CD4-positive, alpha-beta T cell treated with Interleukin-6 at 100 ng/mL for 8 hours (primary cell): ENCODE measurements around the gene AHRR.
"Not testable (repeated sequence)": the region's sequence is repeated elsewhere in the genome, so short reads cannot be mapped to it uniquely, and the experiment has no call there.

Source experiments
- DNase-seq: peaks from one replicate; pipeline ENCODE4 v3.0.0-alpha.2; 2020; ENCODE audit warnings: mixed read lengths, low spot score

The AHRR gene

DNA sequence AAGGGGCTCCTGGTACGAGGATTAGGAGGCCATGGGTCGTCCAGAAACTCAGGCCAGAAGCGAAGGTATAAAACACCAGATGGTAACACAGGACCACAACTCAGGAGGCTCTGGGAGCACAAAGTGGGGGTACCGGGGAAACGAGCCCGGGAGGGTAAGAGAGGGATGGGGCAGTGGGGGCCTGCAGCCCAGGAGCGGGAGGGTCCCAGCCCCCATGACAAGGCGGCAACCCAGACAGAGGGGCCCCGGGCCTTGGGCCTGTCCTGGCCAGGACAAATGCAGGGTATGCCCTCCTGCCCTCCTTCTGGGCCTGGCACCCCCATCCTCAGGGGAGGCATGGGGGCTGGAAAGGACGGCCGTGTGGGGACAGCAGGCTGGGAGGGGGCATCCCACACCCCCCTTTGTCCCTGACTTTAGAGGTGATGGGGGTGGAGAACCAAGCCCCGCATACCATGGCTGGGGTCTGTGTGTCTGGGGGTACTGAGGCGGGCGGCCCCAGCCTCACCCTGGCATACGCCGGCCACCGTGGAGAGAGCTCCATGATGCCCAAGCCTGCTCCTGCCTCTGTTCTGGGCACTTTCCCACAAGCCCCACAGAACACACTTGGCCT is 74.5 kb downstream of the AHRR start:
- no peak for DNase-seq

DNA sequence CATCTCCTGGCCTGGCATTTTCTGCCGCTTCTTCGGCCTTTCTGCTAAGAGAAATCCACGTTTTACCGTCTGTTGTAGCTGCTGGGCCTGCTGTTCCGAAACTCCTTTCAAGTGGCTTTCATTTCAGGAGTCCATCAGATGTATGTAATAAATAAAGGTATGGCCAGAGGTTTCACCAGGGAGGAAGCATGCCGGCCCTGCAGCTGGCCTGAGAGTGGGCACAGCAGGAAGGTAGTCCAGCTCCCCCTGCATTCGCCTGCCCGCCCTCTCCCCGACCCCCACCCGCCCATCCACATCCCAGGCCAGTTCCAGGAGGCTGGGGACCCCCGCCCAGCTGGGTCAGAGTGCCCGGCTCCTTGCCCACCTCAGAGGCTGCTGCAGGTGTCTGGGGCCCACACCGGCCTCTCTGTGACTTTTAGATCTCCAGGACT is 75.0 kb downstream of the AHRR start:
- DNase-seq = no peak

DNA sequence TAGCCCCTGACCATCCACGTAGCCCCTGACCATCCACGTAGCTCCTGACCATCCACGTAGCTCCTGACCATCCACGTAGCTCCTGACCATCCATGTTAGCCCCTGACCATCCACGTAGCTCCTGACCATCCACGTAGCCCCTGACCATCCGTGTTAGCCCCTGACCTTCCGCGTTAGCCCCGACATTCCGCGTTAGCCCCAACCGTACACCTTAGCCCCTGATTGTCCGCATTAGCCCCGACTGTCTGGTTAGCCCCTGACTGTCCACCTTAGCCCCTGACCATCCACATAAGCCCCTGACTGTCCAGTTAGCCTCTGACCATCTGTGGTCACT is 76.6 kb downstream of the AHRR start:
- not testable (repeated sequence) for DNase-seq

DNA sequence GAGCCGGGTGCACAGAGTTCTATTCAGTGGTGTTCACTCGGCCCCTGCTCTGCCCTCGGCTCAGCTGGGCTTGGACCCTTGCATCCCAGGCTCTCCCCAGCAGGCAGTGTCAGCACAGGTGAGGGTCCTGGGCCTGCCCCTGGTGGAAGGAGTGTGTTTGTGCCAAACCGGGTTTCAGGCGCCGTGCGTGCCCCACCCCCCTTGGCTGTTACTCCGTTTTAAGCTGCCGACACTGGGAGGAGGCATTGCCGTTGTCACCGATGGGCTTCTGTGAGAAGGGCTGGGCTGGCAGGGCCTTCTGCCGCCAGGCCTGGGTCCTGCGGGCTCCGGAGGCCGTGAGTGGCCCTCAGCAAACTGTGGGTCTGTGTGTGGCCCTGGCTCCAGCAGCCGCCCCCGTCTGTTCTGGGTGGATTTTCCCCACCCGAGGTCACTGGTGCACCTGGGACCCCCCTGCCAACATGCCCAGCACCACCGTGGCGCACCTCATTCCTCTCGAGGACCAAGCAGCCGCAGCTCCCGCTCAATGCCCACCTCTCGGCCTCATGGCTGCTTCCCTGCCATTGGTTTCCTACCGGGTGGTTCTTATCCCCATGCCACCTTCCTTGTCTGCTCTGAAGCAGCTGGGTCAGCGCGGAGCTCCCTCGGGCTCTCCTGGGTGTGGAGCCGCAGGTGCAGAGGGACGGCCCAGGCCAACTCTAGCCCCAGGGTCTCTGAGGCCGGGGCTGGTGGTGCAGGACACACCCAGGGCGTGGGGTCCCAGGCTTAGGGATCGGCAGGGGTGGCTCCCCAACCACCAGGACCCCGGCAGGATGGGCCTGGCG is 77.2 kb downstream of the AHRR start:
- DNase-seq = no peak

DNA sequence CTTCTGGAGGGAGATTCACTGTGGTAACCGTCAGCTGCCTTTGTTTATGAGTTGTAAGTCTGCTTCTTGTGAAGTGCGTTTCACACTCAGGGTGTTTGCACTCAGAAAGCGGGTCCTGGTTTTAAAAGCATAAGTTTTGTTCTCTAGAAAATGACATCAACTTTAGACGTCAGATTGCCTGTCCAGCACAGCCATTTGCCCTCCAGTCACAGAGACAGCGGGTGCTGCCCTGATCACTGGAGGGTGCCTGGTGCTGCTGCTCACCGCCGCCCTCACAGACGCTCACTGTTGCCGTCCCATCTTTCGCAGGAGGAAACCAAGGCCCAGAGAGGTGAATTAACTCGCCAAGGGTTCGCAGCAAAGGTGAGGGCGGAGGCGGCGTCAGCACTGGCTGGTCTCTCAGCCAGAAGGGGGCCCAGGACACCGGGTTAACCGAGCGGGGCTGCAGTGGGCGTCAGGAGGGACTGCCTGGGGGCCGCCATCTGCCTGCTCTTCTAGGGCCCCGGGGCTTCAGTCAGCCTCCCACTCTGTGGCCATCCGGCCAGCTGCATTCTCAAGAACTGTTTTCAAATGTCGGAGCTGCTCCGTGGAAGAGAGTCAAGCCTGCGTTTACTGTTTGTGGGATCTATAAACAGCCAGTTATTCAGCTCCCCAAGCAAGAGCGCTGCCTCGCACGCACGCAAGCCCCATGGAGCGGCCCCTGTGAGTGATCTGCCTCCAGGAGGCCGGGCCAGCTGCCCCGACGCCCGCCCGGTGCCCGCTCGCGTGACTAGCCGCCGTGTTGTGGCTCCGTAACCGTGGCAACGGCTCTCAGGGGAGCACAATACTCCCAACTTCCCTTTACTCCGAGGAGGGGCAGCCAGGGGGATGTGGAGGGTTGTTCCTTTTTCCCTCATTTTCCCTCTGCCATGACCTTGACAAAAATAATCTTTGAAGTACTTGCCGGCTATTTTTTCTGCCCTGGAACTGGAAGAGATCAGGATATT is 78.1 kb downstream of the AHRR start:
- DNase-seq = peak; percentile 25

DNA sequence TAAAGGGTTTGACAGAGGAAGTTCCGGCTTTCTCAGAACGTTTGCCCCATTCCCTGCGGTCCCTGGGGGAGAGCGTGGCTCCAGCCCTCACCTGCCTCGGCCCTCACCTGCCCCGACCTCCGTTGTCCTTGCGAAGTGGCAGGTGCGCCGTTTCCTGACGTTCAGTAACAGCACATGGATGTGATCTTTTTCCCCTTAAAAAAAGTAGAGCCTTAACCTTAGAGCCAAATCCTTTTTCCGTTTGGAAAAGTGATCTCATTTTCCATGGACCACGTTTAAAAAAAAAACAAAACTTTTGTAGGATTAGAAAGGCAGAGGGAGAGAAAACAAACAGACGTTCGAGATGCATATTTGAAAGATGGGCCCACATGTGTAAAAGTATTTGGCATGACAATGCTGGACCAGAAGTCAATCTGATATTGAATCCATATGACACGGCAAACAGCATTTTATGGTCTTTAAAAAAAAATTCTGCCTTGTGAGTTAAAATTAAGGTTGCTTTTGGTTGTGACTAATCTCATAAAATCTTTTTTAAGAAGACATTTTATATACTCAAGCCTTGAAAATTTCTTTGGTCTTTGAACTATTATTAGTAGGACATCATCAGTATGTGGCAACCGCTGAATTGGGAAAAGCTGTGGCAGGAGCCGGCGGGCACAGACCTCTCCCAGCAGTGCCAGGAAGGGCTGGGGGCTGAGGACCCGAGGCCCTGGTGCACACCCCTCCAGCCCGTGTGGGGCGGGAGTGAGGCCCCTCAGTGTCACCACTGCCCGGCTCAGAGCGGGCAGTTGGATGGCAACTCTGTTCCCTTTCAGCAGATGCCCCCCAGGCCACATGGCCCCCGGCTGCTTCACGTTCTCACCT is 79.0 kb downstream of the AHRR start:
- DNase-seq = no peak

DNA sequence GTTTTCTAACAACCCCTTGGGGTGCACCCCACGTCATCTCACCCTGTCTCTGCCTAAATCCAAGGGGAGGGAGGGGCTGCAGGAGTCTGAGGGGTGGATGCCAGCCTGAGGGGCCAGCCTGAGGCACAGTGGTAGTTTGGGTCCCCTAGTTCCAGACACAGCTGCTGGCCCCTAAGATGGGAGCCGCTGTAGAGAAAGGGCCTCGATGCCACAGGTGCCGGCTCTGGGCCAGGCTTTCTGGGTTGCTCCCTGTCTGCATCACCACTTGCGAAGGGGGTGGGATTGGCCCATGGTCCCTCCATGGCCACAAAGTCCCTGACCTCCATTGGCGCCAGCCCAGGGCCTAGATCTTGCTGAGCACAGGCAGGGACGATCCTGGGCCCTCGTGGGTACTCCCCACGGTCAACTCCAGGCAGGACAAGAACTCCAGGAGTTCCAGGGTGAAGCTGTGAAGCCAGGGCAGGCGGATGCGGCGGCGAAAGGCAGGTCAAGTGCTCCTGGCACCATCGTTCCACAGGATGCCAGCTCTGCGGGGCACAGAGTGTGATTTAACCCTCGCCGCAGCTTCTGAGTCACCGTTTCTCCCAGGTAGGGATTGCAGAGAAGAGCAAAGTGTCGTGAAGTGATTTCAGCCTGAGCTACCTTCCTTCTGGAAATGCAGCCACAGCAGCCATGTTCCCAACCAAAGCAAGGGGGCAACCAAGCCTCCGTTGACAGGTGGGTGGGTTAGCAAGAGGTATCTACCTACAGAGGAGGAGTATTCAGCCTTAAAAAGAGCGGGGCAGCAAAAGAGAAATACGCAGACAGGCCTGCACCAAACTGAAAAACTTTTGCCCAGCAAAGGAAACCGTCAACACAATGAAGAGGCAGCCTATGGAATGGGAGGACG is 79.9 kb downstream of the AHRR start:
- no peak for DNase-seq

DNA sequence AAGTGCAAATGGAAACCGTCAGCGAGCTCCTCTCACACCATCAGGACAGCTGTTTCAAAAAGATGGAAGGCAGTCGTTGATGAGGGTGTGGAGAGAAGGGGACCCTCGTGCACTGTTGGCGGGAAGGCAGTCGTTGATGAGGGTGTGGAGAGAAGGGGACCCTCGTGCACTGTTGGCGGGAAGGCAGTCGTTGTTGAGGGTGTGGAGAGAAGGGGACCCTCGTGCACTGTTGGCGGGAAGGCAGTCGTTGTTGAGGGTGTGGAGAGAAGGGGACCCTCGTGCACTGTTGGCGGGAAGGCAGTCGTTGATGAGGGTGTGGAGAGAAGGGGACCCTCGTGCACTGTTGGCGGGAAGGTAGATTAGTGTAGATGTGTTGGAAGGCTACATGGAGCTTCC is 80.7 kb downstream of the AHRR start:
- not testable (repeated sequence) for DNase-seq

DNA sequence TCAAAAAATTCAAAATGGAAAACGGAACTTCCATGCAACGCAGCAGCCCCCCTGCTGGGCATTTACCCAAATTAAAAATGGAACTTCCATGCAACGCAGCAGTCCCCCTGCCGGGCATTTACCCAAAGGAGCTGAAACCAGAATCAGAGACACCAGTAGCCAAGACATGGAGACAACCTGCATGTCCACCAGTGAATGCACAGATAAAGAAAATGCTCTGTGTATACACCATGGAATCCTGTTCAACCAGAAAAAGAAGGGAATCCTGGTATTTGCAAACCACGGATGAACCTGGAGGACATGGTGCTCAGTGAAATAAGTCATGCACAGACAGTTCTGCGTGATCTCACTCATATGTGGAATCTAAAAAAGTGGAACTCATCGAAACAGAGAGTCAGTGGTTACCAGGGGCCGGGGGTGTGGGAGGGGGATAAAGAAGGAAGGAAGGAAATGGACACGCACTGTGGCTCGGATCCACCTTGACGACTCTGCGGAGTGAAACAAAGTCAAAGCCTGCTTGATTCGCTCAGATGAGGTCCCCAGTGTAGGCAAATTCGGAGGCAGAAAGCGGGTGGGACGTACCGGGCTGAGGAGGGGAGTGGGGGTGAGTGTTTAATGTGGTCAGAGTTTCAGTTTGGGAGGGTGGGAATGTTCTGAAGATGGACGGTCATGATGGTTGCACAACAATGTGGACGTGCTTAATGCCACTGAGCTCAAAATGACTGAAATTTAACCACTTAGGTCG is 81.3 kb downstream of the AHRR start:
- no peak for DNase-seq

DNA sequence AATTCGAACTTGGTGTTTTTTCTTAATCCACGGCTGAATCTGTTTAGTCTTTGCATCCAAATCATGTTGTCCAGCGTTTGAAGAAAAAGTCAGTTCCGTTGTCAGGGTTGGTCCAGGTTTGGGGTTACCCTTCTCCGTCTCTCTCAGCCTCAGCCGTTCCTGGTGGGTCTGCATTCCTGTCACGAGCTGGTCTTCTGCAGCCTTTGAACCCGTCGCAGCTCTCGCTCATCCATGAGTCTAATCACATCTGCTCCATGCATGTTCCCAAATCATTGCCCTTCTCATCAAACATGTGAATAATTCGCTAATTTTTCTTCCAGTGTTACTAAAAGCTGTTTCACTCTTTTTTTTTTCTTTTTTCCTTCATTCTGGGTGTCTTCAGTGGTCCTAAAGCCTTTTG is 82.5 kb downstream of the AHRR start:
- no peak for DNase-seq

DNA sequence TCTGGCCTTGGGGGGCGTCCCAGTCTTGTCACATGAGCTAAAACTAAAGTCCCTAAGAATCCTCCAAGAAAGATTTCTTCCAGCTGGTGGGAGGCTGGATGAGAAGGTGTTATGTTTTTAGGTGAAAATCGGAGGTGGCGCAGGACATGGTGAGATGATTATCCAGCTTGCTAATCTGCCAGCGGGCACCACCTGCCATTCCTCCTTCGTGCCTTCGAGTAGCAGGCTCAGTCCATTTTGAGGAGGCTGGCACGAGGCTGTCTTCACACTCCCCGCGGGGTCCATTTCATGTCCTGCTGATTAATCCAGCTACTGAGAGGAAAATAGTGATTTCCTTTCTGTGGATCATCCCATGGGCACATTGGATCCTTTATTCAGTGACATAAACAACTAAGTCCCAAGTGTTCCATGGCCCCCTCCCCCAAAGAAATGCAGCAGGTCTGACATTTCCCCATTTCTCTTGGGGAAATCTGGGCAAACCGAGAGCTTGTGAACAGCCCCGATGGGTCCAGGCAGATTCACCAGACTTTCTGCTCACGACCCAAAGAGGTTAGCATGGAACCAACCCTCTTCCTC is 83.2 kb downstream of the AHRR start:
- DNase-seq = no peak

DNA sequence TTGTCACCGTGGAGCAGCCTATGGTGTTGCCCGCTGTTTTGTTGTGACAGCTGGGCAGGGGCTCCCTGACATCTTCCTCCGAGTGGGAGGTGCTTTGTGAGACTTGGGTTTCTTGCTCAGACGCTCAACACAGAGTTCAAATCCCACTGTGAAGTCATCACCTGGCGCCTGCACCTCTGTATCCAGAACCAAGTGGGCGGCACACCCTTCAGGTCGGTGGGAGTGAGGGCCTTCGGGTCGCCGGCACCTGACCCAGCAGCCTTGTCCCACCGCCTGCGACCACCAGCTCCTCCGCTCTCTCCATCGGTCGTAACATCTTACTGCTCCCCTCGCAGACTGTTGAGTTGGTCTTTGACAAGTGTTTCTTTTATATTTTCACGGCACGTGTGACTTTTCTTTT is 83.9 kb downstream of the AHRR start:
- no peak for DNase-seq

DNA sequence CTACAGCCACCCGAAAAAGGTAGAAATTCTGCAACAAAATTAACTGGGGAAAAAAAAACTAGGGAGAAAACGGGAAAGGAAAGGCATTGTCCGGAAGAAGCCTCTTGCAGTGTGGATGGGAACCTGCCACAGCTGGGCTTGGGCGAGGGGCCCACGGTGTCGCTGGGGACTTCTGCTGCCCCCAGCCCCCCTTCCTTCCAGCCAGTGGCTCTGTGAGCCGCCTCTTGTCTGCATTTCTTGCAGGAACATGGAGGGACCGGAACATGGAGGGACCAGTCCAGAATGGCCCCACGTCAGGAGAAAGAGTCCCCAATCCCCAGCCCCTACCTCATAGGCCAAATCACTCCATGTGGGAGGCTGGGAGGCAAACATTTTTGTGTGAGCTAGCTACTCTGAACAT is 84.5 kb downstream of the AHRR start:
- DNase-seq = no peak

DNA sequence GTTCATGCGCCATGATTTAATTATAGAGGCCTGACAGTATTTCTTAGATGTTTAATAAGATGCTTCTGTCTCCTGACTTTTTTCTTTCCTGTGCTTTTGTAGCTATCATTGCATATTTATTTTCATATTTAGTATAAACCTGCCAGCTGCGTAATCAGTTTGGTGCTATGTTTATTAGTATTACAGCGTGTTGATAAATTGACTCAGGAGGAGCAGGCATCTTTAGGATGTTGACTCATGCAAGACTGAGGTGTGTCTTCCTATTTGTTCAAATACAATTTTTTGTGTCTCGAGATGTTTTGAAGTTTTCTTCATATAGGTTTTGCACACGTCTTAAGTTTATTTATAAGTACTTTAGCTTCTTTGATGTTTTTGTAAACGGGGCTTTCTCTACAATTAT is 85.5 kb downstream of the AHRR start:
- DNase-seq = no peak

DNA sequence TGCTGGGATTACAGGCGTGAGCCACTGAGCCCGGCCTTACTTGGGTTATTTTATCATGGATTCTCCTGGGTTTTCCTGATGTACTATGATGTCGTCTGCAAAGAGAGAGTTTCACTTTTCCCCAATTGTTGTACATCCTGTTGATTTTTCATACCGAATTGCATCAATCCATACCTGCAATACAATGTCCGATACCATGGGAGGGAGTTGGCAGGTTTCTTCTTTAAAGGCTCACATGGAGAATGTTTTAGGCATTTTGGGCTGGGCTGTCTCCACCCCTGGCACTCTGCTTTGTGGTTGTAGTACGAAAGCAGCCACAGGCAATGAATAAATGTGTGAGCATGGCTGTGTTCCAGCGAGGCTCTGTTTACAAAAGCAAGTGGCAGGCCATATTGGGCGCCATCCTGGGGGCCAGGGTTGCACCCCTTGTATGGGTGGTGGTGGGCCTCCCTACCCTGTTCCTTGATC is 86.3 kb downstream of the AHRR start:
- DNase-seq = no peak

DNA sequence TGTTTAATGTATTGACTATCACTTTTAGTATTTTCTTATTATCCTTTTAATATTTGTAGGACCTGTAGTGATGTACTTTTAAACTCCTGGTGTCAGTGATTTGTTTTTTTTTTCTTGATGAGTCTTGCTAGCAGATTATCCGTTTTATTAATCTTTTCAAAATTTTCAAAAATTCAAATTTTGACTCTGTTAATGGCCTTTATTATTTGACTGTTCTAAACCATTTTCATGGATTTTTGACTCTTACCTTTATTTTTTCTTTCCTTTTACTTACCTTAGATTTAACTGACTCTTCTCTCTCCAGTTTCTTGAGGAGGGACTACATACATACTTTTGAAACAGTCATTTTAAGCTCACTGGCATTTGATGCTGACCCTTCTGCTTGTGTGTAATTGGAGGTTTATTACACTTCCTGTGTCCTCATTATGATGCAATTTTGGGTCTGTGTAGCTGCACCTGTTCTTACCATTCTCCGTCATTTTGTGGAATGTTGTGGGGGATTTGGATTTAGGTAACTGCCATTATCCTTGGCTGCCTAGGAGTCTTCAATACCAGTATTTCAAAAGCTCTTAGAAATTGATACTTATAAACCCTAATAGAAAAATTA is 89.5 kb downstream of the AHRR start:
- DNase-seq = no peak

DNA sequence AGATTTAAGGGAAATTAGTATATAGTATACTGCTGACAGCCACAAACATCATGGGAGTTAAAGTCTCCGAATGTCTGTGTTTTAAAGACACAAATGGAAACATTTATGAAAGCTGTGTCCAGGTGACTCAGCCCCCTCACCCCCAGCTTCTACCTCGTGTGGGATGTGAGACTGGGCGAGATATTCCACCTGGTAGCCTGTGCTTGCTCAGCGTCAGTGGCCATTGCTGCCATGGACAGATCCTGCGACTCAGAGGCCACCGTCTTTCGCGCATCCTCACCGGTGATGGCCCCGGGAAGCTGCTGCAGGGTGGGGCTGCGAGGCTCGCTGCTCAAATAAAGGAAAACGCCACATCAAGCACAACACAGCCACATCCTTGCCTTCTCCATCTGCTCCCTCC is 90.2 kb downstream of the AHRR start:
- DNase-seq = no peak

DNA sequence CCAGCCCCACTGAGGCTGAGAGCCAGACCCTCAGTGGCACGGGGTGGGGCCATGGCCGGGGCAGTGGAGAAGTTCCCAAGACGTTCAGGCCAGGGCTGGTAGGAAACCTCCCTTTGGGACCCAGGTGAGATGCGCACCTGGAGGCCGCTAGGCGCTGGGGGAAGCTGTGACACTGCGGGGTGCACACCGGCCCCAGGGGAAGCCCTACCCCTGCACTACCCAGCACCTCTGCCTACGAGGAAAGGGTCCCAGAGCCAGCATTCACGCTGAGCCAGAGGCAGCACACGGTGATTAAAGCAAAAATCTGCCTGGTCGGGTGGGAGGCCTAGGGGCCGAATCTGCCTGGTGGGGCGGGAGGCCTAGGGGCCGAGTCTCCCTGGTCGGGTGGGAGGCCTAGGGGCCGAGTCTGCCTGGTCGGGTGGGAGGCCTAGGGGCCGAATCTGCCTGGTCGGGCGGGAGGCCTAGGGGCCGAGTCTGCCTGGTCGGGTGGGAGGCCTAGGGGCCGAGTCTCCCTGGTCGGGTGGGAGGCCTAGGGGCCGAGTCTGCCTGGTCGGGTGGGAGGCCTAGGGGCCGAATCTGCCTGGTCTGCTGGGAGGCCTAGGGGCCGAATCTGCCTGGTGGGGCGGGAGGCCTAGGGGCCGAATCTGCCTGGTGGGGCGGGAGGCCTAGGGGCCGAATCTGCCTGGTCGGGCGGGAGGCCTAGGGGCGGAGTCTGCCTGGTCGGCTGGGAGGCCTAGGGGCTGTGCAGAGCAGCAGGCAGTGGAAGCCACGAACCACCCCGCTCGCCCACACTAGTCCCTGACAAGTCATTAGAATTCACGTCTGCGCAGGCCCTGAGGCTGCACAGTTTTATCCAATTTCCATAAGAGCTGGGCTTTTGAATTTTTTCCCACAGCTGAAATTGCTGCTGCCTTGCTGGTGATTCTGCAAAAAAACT is 93.7 kb downstream of the AHRR start:
- DNase-seq = not testable (repeated sequence)
